Endodermal cell (in vitro differentiated cells): ENCODE measurements around the gene CGB1. TPM values are rescaled to one million over a fixed set of nuclear protein-coding genes. Genes with fewer than 3 reads are reported as not detected.
A peak's percentile ranks its signal among the peaks of the same experiment; 100 is the strongest.
"Not testable (repeated sequence)": the region's sequence is repeated elsewhere in the genome, so short reads cannot be mapped to it uniquely, and the experiment has no call there.

Experiments used
- DNase-seq: peaks from one replicate; pipeline ENCODE4 v3.0.0-alpha.2; 2017
- H3K27ac ChIP-seq: 2 replicates; pipeline ENCODE4 v1.5.1; 2013; ENCODE audit warnings: mild to moderate bottlenecking, low read depth, low read length, moderate library complexity
- H3K27me3 ChIP-seq: 2 replicates; pipeline ENCODE4 v1.6.1; 2013; ENCODE audit warnings: mild to moderate bottlenecking, low read length, moderate library complexity; ENCODE audit not compliant: insufficient read depth, control insufficient read depth, poor library complexity, severe bottlenecking
- H3K36me3 ChIP-seq: 2 replicates; pipeline ENCODE4 v1.7.0; 2013; ENCODE audit warnings: mild to moderate bottlenecking, low read length, moderate library complexity; ENCODE audit not compliant: control insufficient read depth, insufficient read depth
- H3K4me1 ChIP-seq: one replicate; pipeline ENCODE4 v1.7.0; 2013; ENCODE audit warnings: low read length; ENCODE audit not compliant: control insufficient read depth, insufficient read depth
- H3K4me3 ChIP-seq: 2 replicates; pipeline ENCODE4 v1.5.1; 2013; ENCODE audit warnings: mild to moderate bottlenecking, low read length, moderate library complexity
- H3K9ac ChIP-seq: 2 replicates; pipeline ENCODE4 v1.6.1; 2013; ENCODE audit warnings: mild to moderate bottlenecking, low read length, moderate library complexity; ENCODE audit not compliant: poor library complexity, severe bottlenecking; ENCODE audit errors: extremely low read depth
- H3K9me3 ChIP-seq: 2 replicates; pipeline ENCODE4 v1.6.1; 2013; ENCODE audit warnings: mild to moderate bottlenecking, low read length, moderate library complexity; ENCODE audit not compliant: control insufficient read depth
- H3K27ac Mint-ChIP-seq: 2 replicates; pipeline ENCODE4 v1.8.0; 2020; ENCODE audit warnings: mixed read lengths
- H3K27me3 Mint-ChIP-seq: 2 replicates; pipeline ENCODE4 v1.8.0; 2021; ENCODE audit warnings: mild to moderate bottlenecking, mixed read lengths; ENCODE audit not compliant: insufficient read depth
- H3K36me3 Mint-ChIP-seq: 2 replicates; pipeline ENCODE4 v1.8.0; 2020; ENCODE audit warnings: low read depth, mixed read lengths
- H3K4me1 Mint-ChIP-seq: 2 replicates; pipeline ENCODE4 v1.8.0; 2020; ENCODE audit warnings: mixed read lengths
- H3K4me3 Mint-ChIP-seq: 2 replicates; pipeline ENCODE4 v1.8.0; 2020; ENCODE audit warnings: mild to moderate bottlenecking, moderate library complexity, mixed read lengths
- H3K9me3 Mint-ChIP-seq: 2 replicates; pipeline ENCODE4 v1.8.0; 2020; ENCODE audit warnings: mild to moderate bottlenecking, mixed read lengths
- WGBS, 2 experiments: methylation state at CpG; one replicate each; pipeline versions ENCODE4 v1.1.5 to v1.1.7; 2013; ENCODE audit warnings: missing lambda C conversion rate in 2 of 2, mixed read lengths in 1 of 2; ENCODE audit not compliant: insufficient coverage in 1 of 2, insufficient read length in 1 of 2; 5-methylcytosine and 5-hydroxymethylcytosine counted together
- total RNA-seq, 2 donors: library from RNA; stranded (reverse); fragmentation: NEBNext Ultra II Directional in 1 of 2; extraction: Animal tissue kit (Norgen Biotek cat#: 25700) in 1 of 2; gene quantifications; 2 replicates in 1 of 2; 3 replicates in 1 of 2; pipeline ENCODE4 v1.2.1, GENCODE V29; 2021
- TF ChIP-seq, protein P1 (sequence below): fragments of 200-600 bp; sonication (generic); conservative IDR thresholded peaks from 2 replicates; pipeline ENCODE4 v1.5.0; 2021; ENCODE audit warnings: antibody characterized with exemption, mild to moderate bottlenecking

Gene CGB1
- total RNA-seq, 2 donors from 2014 or later, result not detected

DNA sequence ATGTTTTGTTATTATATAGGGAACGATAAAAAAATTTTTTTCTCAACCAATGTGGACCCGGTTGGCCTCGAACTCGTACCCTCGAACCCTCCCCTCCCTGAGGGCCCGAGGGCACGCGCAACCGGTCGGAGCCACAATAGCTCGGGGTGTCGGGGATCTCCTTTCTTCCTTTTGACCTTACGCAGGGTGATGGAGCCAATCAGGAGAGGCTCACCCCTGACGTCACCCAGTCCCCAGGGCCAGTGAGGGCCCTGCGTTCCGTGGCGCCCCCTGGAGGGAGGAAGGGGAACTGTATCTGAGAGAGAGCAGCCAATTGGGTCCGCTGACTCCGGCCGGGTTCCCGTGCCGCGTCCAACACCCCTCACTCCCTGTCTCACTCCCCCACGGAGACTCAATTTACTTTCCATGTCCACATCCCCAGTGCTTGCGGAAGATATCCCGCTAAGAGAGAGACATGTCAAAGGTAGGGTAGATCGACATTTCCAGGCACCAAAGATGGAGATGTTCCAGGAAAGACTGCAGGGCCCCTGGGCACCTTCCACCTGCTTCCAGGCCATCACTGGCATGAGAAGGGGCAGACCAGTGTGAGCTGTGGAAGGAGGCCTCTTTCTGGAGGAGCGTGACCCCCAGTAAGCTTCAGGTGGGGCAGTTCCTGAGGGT, 4.9 kb downstream of the CGB1 start, which contains the start of gene CGB2:
Gene CGB2 (plus strand): TSS at position 249 of the 660 bp plus-strand sequence. CDS start 206 bp downstream, at position 455.
- not testable (repeated sequence) for H3K4me1 ChIP-seq, H3K36me3 Mint-ChIP-seq, H3K9me3 Mint-ChIP-seq, H3K9me3 ChIP-seq, H3K4me3 ChIP-seq, H3K4me1 Mint-ChIP-seq, H3K9ac ChIP-seq, H3K27me3 ChIP-seq, H3K27ac Mint-ChIP-seq, H3K27ac ChIP-seq, H3K4me3 Mint-ChIP-seq, H3K36me3 ChIP-seq
- peak; percentile 87 for DNase-seq
- peaks cover 17% of the 10 kb centered on the region for H3K27me3 Mint-ChIP-seq
- 78 to 80% methylated on average over 13 to 25 of the region's 28 CpGs for WGBS, 2 experiments
- TF ChIP-seq, protein P1, sequence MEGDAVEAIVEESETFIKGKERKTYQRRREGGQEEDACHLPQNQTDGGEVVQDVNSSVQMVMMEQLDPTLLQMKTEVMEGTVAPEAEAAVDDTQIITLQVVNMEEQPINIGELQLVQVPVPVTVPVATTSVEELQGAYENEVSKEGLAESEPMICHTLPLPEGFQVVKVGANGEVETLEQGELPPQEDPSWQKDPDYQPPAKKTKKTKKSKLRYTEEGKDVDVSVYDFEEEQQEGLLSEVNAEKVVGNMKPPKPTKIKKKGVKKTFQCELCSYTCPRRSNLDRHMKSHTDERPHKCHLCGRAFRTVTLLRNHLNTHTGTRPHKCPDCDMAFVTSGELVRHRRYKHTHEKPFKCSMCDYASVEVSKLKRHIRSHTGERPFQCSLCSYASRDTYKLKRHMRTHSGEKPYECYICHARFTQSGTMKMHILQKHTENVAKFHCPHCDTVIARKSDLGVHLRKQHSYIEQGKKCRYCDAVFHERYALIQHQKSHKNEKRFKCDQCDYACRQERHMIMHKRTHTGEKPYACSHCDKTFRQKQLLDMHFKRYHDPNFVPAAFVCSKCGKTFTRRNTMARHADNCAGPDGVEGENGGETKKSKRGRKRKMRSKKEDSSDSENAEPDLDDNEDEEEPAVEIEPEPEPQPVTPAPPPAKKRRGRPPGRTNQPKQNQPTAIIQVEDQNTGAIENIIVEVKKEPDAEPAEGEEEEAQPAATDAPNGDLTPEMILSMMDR, result peak; percentile 79

DNA sequence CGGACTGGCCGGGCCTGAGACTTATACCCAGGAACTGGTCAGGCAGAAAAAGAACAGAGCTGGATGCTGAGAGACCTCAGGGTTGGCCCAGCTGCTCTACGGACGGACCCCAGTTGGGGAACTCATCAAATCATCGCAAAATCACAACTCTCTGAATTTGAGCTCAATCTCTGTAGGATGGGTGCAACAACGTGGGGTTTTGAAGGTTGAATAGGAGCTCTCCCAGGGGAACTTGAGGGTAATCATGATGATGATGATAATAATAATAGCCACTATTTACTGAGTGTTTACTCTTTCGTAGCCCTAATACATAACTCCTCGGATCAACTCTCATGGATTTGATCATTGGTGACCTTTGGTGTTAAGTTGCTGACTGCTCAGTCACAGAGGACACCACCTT, 6.4 kb downstream of the CGB1 start:
- WGBS, 2 experiments, result 76 to 95% methylated on average over 3 to 4 of the region's 8 CpGs
- peaks cover 13% of the 10 kb centered on the region for H3K27me3 Mint-ChIP-seq
- H3K27me3 ChIP-seq, H3K9ac ChIP-seq, H3K9me3 Mint-ChIP-seq, H3K27ac Mint-ChIP-seq, H3K27ac ChIP-seq, H3K4me1 Mint-ChIP-seq, H3K4me1 ChIP-seq, H3K36me3 ChIP-seq, DNase-seq, H3K36me3 Mint-ChIP-seq, H3K4me3 Mint-ChIP-seq, H3K9me3 ChIP-seq, H3K4me3 ChIP-seq: not testable (repeated sequence)

DNA sequence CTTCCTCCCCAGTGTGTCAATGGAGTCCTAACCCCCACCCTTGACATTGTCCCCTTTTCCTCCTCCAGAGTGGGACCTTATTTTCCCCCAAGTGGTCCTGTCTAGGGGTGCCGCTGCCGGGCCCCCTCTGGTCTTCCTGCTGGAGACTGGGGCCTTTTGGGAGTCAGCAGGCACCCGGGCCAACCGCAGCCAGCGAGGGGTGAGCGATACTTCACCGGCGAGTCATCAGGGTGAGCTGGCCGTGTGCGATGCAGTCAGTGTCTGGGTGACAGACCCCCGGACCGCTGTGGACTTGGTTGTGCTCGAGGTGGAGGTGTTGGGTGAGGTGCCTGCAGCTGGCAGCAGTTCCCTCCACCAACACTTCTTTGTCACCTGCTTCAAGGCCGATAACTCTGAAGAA, 6.9 kb downstream of the CGB1 start:
- DNase-seq, H3K9ac ChIP-seq, H3K9me3 Mint-ChIP-seq, H3K27ac Mint-ChIP-seq, H3K4me3 ChIP-seq, H3K36me3 Mint-ChIP-seq, H3K4me3 Mint-ChIP-seq, H3K4me1 ChIP-seq, H3K4me1 Mint-ChIP-seq, H3K36me3 ChIP-seq, H3K27ac ChIP-seq, H3K9me3 ChIP-seq, H3K27me3 ChIP-seq: not testable (repeated sequence)
- 85 to 88% methylated on average over 5 to 14 of the region's 14 CpGs for WGBS, 2 experiments
- peaks cover 14% of the 10 kb centered on the region for H3K27me3 Mint-ChIP-seq

DNA sequence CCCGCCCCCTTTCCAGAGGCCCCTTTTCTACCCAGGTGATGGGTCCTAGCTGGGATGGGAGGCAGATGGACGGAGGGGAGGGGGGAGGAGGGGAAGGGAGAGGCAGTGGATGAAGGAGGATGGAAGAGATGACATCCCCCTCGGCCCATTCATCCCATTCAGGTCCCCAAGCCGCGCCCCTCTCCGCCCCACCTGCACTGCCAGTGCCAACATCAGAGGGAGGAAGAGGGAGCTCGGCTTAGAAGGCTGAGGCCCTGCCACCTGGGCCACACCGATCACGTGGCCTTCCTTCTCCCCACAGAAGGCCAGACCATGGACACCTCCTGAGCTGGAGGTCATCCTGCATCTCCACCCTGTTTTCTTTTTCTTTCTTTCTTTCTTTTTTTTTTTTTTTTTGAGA, 8.0 kb downstream of the CGB1 start:
- not testable (repeated sequence) for H3K9me3 ChIP-seq, H3K9ac ChIP-seq, H3K4me1 ChIP-seq, H3K27ac Mint-ChIP-seq, H3K9me3 Mint-ChIP-seq, DNase-seq, H3K4me3 Mint-ChIP-seq, H3K4me3 ChIP-seq, H3K36me3 Mint-ChIP-seq, H3K4me1 Mint-ChIP-seq, H3K36me3 ChIP-seq, H3K27ac ChIP-seq, H3K27me3 ChIP-seq
- WGBS, 2 experiments, result 87% methylated on average over 7 of the region's 9 CpGs; no CpG with 5 or more reads in 1 of the 2 experiments
- peaks cover 14% of the 10 kb centered on the region for H3K27me3 Mint-ChIP-seq

DNA sequence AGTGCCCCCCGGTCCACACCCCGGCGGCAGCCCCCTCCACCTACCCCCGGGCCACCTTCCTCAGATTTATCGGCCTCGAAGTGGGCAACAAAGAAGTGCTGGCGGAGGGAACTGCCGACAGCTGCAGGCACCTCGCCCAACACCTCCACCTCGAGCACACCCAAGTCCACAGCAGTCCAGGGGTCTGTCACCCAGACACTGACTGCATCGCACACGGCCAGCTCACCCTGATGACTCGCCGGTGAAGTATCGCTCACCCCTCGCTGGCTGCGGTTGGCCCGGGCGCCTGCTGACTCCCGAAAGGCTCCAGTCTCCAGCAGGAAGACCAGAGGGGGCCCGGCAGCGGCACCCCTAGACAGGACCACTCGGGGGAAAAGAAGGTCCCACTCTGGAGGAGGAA, 11.1 kb downstream of the CGB1 start:
- not testable (repeated sequence) for H3K27me3 ChIP-seq, H3K4me3 ChIP-seq, H3K9ac ChIP-seq, H3K4me1 Mint-ChIP-seq, DNase-seq, H3K9me3 Mint-ChIP-seq, H3K27ac Mint-ChIP-seq, H3K36me3 Mint-ChIP-seq, H3K27ac ChIP-seq, H3K4me3 Mint-ChIP-seq, H3K9me3 ChIP-seq, H3K4me1 ChIP-seq, H3K36me3 ChIP-seq
- H3K27me3 Mint-ChIP-seq, result peaks cover 25% of the 10 kb centered on the region
- 84 to 88% methylated on average over 7 to 23 of the region's 23 CpGs for WGBS, 2 experiments

DNA sequence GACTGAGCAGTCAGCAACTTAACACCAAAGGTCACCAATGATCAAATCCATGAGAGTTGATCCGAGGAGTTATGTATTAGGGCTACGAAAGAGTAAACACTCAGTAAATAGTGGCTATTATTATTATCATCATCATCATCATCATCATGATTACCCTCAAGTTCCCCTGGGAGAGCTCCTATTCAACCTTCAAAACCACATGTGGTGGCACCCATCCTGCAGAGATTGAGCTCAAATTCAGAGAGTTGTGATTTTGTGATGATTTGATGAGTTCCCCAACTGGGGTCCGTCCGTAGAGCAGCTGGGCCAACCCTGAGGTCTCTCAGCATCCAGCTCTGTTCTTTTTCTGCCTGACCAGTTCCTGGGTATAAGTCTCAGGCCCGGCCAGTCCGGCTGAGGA, 11.6 kb downstream of the CGB1 start:
- not testable (repeated sequence) for H3K4me3 ChIP-seq, H3K27me3 ChIP-seq, H3K9me3 ChIP-seq, H3K36me3 Mint-ChIP-seq, H3K4me3 Mint-ChIP-seq, H3K27ac Mint-ChIP-seq, H3K9ac ChIP-seq, DNase-seq, H3K4me1 Mint-ChIP-seq, H3K4me1 ChIP-seq, H3K27ac ChIP-seq, H3K36me3 ChIP-seq, H3K9me3 Mint-ChIP-seq
- peaks cover 30% of the 10 kb centered on the region for H3K27me3 Mint-ChIP-seq
- WGBS, 2 experiments, result no CpG with 5 or more reads among the region's 6 CpGs
